ENCODE measurements around the gene AADACL4.

DNA sequence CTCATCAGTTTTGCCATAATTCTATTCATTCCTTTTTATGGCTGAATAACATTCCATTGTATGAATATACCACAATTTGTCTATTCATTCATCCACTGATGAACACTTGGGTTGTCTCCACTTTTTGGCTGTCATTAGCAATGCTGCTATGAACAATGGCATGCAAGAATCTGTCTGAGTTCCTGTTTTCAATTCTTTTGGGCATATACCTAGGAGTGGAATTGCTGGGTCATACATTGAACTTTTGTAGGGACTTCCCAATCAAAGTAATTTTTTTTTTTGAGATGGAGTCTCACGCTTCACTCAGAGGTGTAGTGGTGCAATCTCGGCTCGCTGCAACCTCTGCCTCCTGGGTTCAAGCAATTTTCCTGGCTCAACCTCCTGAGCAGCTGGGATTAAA is 34.9 kb downstream of the AADACL4 start:
- TF ChIP-seq, protein P1, sequence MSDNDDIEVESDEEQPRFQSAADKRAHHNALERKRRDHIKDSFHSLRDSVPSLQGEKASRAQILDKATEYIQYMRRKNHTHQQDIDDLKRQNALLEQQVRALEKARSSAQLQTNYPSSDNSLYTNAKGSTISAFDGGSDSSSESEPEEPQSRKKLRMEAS (IDR thresholded peaks at IDR 0.05), result no peak
- TF ChIP-seq CREB1 (IDR thresholded peaks at IDR 0.05) (no peak), TAF1 (IDR thresholded peaks at IDR 0.05; ENCODE audit: low read depth, low read length) (no peak), MAFK (IDR thresholded peaks at IDR 0.05; ENCODE audit: low read depth, low read length) (no peak), RAD21 (IDR thresholded peaks at IDR 0.05 in 1 of 2, conservative IDR thresholded peaks at IDR 0.05 in 1 of 2; ENCODE audit: low read depth in 2 of 2, low read length in 2 of 2) (no peak), JUND (IDR thresholded peaks at IDR 0.05; ENCODE audit: low read length) (no peak), EZH2 (IDR thresholded peaks at IDR 0.05; ENCODE audit: low read depth, low read length, severe bottlenecking) (no peak), YY1 (IDR thresholded peaks at IDR 0.05; ENCODE audit: low read depth, low read length) (no peak), POLR2AphosphoS5 (IDR thresholded peaks at IDR 0.05; ENCODE audit: low read depth, low read length) (no peak)
- TF ChIP-seq, protein P2, sequence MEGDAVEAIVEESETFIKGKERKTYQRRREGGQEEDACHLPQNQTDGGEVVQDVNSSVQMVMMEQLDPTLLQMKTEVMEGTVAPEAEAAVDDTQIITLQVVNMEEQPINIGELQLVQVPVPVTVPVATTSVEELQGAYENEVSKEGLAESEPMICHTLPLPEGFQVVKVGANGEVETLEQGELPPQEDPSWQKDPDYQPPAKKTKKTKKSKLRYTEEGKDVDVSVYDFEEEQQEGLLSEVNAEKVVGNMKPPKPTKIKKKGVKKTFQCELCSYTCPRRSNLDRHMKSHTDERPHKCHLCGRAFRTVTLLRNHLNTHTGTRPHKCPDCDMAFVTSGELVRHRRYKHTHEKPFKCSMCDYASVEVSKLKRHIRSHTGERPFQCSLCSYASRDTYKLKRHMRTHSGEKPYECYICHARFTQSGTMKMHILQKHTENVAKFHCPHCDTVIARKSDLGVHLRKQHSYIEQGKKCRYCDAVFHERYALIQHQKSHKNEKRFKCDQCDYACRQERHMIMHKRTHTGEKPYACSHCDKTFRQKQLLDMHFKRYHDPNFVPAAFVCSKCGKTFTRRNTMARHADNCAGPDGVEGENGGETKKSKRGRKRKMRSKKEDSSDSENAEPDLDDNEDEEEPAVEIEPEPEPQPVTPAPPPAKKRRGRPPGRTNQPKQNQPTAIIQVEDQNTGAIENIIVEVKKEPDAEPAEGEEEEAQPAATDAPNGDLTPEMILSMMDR (IDR thresholded peaks at IDR 0.05; ENCODE audit: control extremely low read depth in 1 of 3, insufficient read depth in 1 of 3, low read depth in 1 of 3, low read length in 3 of 3), result no peak
- TF ChIP-seq, protein P3, sequence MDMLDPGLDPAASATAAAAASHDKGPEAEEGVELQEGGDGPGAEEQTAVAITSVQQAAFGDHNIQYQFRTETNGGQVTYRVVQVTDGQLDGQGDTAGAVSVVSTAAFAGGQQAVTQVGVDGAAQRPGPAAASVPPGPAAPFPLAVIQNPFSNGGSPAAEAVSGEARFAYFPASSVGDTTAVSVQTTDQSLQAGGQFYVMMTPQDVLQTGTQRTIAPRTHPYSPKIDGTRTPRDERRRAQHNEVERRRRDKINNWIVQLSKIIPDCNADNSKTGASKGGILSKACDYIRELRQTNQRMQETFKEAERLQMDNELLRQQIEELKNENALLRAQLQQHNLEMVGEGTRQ (IDR thresholded peaks at IDR 0.05; ENCODE audit: low read length), result no peak

Data from H1 (cell line).